GM21423 (cell line): ENCODE measurements around the gene COQ8B.
A peak's percentile ranks its signal among the peaks of the same experiment; 100 is the strongest.

Experiments
- ATAC-seq: cut with Tn5 transposase; IDR thresholded peaks from one replicate; pipeline ENCODE4 v1.9.1; 2021; ENCODE audit warnings: mild to moderate bottlenecking, moderate library complexity; ENCODE audit not compliant: unreplicated experiment

The COQ8B gene

DNA sequence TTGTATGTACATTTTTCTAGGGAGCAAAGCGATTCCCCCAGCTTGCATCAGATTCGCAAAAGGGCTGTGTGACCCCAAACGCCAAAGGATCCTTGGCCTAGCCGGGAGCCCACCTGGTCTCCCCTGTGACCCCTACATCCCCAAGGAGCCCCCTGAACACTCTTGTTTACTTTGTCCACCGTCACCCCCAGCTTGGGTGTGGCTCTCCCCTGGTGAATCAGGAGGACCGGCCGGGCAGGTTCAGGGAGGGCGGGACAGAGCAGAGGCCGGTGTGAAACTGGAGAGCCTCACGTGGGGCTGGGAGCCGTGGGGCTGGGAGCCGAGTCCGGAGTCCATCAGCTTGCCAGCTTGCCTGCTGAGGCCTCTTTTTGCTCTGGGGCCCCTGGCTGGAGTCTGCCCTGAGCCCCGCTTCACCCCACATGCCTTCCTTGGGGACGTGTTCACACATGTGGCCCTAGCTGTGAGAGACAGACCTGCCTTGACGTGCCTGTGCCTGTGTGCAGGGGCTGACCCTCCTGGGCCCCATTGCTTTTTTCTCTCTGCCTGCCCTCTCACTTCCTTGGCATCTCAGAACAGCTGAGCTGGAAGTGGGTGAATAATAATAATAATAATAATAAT is 2.2 kb upstream of the COQ8B start:
- ATAC-seq, result no peak

DNA sequence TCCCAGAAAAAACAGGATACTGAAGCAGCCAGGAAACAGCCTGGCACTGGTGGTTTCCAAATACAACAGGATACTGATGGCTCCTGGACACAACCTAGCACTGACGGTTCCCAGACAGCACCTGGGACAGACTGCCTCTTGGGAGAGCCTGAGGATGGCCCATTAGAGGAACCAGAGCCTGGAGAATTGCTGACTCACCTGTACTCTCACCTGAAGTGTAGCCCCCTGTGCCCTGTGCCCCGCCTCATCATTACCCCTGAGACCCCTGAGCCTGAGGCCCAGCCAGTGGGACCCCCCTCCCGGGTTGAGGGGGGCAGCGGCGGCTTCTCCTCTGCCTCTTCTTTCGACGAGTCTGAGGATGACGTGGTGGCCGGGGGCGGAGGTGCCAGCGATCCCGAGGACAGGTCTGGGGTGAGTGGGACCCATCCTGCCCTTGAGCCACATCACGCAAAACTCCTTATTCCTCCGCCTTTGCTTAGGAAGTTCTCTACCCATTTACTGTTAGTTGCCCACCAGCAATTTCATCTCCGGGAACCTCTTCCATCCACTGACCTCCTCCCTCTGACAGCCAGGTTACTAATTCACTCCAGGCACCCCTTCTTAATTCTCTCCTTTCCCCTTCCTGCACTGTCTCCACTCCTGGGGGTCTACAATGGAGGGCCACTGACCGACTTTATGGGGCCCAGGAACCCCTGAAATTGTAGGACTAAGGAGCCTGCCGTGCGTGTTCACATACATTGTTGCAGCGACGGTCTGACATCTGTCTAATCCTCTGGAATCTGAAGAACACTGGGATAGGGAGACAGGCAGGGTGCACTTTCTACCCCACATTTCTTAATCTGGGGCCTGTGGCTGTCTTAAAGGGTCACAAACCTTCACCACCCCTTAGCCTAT is 1.4 kb upstream of the COQ8B start:
- no peak for ATAC-seq

DNA sequence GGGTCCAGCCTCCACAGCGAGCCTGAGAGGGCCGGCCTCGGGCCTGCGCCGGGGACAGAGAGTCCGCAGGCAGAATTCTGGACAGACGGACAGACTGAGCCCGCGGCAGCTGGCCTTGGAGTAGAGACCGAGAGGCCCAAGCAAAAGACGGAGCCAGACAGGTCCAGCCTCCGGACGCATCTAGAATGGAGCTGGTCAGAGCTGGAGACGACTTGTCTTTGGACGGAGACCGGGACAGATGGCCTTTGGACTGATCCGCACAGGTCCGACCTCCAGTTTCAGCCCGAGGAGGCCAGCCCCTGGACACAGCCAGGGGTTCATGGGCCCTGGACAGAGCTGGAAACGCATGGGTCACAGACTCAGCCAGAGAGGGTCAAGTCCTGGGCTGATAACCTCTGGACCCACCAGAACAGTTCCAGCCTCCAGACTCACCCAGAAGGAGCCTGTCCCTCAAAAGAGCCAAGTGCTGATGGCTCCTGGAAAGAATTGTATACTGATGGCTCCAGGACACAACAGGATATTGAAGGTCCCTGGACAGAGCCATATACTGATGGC is 716 bp upstream of the COQ8B start:
- no peak for ATAC-seq

DNA sequence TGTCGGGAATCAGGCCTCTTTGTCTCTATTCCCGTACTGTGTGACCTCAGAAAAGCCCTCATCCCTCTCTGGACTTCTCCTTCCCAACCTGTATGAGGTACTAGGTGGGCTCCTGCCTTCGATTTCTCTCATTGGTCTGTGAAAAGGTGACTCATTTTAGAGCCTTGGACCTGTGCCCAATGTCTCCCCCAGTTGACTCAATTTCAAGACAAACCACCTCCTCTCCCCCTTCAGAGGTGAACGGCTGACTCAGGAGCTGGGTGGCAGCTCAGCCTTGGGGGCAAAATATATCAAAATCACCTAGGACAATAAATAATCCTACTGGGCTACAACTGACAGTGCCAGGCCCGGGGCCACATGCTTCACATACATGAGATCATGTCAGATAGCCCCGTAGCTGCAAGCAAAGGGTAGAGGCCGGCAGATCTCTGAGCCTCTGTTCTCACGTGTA is 630 bp downstream of the COQ8B start:
- no peak for ATAC-seq

DNA sequence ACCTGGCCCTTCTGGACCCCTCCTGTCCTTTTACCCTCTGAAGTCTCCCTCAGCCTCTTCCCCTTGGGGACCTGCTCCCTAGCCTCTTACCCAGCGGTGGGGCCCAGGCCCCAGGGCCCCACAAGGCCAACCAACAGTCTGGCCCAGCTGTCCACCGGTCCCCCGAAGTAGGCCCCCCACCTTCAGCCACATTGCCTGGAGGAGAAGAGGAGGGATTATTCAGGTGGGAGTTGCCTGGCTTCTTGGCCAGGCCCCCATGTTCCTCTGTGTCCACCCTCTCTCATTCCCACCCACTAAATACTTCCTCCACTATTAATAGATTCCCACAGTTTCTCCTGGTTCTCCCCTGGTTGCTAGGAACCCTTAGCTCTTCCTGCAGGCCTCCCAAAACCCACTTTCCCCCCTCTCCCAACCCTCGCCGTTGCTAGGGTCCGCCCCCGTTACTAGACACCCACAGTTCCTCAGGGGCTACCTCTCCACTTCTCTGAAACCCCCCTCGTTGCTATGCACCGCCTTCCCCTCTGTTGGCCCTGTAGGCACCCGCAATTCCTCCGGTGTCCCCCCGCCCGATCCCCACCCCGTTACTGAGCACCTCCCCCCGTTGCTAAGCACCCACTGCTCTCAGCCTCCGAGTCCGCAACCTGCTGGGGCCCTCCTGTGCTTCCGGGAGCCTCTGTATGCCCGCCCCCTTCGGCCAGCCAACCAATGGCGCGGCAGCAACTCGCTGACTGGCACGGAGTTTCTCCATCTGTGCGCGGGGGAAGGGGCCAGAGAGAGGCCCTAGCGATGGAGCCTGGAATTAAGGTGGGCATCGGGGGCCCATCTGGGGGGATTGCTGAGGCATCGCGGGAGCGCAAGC is 2.0 kb downstream of the COQ8B start:
- peak; percentile 61 for ATAC-seq

DNA sequence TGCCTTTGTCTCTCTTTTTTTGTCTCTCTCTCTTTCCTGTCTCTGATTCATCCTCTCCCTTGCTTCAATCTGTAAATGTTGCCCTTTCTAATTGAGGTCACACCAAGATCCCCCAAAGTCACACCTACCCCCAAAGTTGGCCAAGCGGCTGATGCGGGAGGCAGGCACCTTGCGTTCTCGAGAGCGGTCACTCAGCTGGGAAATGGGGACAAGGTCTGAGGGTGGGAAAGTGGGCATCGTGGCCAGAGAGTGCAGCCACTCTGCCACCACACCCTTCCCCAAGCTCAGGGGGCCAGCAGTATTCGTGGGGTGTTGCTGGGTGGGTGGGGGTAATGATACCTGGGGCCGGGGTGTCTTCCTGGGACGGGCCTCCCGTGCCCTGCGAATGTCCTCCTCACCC is 2.7 kb downstream of the COQ8B start:
- no peak for ATAC-seq

DNA sequence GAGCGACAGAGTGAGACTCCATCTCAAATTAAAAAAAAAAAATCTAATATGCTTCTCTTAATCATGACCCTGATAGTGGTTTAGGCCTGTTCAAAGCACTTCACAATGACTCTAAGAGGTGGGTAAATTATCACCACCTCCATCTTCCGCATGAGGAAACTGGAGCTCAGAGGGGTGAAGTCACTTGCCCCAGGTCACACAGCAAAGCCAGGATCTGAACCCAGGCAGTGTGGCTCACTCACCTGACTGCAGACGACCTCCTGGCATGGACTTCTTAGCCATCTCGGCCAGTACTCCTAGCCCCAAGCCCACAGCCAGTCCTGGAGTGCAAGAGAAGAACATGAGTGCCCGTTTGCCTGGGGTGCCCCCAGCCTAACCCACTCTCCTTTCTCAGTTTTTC is 6.9 kb downstream of the COQ8B start:
- ATAC-seq, result no peak

DNA sequence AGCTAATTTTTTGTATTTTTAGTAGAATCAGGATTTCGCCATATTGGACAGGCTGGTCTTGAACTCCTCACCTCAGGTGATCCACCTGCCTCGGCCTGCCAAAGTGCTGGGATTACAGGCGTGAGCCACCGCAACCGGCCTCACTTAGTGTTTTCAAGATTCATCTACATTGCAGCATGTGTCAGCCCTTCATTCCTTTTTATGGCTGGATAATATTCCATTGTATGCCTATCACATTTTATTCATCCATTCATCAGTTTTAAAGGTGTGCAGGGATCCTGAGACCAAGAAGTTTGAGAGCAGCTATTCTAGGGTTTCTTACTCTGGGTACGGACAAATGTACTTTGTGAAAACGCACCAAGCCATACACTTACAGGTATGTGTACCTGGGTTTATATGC is 9.1 kb downstream of the COQ8B start:
- no peak for ATAC-seq

DNA sequence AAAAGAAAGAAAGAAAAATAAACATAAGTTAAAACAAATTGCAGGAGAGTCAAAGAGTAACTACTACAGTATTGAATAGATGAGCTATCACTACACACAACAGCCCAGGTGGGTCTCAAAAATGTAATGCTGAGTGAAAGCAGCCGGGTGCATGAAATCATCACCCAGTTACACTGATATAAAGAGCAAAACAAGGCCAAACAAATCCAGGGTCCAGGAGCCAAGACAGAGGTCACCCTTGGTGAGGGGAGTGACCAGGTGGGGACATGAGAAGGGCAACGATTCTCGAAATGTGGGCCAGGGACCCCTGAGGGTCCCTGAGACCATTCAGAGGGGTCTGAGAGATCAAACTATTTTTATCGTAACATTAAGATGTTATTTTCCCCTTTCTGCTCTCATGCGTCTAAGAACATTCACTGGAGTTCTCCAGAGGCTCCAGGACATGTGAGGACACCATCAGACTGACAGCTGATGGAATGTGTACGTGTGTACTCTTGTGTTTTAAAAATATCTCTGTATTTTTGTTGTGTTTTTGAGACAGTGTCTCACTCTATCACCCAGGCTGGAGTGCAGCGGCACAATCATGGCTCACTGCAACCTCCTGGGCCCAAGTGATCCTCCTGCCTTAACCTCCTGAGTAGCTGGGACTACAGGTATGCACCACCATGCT is 10.6 kb downstream of the COQ8B start:
- no peak for ATAC-seq

DNA sequence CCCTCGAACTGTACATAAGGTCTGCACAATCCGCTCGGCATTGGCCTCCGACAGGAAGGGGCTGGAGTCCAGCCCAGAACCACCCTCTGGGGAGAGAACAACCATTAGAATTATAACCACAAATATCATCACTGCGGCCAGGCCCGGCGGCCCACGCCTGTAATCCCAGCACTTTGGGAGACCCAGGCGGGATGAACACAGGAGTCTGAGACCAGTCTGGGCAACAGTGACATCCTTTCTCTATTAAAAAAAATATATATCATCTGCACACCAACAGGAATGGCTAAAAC is 11.4 kb downstream of the COQ8B start:
- ATAC-seq, result no peak

DNA sequence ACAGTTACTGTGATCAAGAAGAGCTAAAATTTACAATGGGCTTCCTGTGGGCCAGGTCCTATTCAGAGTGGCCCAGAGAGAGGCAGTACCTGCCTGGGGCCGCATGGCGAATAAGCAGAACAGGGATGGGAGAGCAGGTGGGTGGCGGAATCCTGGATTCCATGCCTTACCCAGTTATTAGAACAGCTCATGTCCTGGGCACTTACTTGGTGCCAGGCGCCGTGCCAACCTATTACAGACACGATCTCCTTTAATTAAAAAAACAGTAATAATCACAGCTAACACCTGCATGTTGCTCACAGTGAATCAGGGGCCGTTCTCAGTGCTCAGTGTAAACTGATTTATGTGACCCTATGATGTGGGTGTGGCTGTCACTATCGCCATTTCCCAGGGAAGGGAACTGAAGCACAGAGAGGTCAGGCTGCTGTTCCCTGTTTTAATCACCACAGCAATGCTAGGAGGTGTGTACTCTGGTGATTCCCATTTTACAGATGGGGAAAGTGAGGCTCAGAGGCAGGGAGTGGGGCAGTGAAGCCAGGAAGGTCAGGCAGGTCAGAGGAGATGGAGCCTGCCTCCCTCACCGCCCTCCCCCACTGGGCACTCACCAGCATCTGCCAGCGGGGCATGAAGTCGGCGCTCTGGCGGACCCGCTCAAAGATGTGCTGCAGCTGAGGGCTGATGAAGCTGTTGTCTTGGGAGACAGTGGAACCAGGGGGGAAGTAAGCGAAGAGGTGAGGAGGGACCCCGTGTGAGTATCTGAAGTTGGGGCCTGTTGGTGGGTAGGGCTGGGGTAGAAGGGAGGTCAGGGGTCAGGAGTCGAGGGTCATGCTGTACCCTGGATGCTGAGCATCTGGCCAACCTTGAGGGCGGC is 12.0 kb downstream of the COQ8B start:
- no peak for ATAC-seq

DNA sequence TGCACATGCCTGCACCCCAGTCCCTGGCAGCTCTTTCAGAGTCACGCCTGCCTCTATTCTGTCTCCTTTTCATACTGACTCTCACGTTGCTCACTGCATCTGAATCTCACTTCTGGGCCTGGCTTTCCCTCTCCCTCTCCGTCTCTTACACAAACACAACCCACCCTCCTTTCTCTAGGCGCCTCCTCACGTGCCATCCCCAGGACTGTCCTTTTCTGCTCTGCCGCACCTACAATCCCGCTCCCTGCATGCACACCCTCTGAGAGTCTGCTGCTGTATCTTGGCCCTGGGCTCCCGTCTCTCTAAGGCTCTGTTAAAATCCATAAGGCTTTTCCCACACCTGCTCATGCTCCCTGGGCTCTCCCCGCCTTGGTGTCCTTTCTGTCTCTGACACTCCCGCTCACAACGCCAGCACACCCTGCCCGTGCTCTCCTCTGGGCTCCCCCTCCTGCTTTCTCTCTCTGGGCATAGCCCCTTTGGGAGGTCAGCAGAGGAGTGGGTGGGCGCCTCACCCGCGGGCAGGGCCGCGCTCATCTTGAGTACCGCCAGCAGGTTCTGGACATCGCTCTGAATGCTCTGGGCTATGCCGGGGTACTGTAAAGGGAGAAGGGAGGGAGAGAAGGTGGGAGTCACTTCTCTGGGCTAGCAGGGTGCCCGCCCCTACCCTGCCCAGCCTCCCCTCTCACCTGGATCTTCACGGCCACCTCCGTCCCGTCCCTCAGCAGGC is 13.5 kb downstream of the COQ8B start:
- ATAC-seq, result no peak

DNA sequence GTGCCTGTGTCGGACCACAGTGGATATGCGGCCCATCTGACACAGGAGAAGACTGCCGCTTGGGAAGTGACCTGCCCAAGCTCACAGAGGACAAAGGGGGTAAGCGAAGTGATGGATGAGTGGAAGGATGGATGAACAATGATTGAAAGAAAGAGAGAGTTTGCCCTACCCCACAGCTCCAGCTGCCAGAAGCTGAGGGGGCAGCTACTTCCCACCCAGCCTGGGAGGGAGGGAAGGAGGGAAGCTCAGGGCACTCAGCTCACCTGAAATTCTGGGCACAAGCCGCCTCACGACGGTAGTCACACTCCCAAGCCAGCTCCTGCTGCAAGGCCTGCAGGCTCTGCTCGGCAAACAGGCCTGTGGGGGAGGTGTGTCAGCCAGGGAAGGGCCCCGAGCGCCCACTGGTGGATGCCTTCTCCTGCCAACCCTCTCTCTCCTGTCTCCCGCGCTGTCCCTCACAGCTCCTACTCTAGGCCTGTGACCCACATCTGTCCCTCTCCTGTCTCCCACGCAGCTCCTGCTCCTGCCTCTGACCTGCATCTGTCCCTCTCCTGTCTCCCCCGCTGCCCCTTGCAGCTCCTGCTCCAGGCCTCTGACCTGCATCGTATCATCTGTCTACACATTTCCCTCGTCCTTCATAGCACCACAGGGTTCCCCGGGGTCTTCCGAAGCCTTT is 14.2 kb downstream of the COQ8B start:
- no peak for ATAC-seq

DNA sequence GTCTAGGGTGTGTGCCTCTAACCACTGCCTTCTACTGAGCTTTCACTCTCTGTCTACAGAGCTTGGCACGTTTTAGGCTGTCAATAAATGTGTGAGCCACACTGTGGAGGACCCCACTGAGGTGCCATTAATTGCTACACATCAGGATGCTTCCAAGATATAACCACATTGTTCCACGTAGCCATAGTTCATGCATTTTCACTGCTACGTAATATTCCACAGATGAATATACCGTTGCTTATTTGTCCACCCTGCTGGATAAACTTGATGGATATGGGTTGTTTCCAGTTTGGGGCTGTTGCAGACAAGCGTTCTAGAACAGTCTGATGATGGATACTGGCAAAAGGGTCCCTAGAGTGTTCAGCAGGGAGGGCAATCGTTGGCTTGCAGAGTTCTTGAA is 14.9 kb downstream of the COQ8B start:
- no peak for ATAC-seq

DNA sequence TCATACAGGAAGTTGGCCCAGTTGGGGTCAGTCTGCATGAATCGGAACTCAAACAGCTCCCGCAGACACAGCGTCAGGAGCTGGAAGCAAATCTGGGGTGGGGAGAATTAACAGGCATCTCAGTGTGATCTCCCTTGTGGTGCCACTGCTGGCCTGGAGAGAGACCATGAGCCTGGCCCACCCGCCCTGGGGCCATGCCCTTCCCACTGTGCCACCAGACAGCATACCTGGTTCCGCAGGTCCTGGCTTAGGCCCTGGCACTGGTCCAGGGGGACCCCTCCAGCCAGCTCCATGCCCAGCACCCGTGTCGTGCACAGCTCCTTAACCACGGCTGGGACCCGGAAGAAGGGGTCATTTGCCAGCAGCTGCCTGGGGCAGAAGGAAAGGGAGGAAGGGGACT is 16.6 kb downstream of the COQ8B start:
- ATAC-seq, result no peak

DNA sequence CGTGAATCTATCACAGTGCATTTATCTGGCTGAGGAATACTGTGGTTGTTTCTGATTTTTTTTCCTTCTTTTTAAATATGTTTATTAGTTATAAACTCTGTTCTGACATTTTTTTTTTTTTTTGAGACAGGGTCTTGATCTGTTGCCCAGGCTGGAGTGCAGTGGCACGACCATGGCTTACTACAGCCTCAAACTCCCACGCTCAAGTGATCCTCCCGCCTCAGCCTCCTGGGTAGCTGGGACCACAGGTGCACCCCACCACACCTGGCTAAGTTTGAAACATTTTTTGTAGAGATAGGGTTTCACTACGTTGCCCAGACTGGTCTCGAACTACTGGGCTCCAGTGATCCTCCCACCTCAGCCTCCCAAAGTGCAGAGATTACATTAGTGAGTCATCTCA is 19.7 kb downstream of the COQ8B start:
- ATAC-seq, result no peak

DNA sequence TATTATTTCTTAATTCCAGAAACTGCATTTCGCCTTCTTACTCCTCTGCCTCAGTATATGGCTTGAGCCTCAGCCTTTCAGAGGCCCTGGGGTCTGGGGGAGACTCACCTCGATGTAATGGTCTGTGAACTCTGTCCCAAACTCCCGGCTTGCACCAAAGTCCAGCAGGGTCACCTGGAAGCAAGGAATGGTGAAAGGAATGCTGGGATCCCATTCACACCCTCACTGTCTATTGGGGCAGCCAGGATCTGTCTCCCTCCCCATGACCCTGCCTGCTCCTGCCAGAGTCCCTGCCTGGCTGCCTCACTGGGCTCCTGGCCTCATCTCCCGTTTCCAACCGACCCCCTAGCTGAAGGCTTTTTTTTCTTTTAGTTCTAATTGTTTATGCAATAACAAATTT is 20.8 kb downstream of the COQ8B start:
- no peak for ATAC-seq

DNA sequence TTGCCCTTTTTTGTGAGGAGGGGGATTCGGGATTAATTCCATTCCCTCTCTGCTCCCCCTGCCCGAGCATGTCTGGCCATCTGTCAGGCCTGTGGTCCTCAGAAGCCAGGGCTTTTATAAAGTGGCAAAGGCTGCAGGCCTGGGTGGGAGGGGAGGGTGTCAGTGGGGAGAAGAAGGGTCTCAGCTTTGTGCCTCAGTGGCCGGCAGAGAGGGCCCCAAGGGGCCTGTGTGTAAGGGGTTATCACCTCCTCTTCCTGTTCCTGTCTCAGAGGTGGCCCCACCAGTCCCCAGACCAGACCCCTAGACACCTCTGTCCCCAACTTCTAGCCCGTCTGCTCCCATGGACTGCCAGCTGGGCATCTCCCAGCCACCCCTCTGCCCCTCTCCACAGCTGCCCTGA is 22.8 kb downstream of the COQ8B start:
- ATAC-seq, result no peak
